Hepatocyte (in vitro differentiated cells): ENCODE results near the gene PDGFA. TPM values are rescaled to one million over a fixed set of nuclear protein-coding genes. Genes with fewer than 3 reads are reported as not detected.

Experiments
- DNase-seq: peaks from one replicate; pipeline ENCODE4 v3.0.0-alpha.2; 2016; ENCODE audit warnings: low spot score
- H2AFZ ChIP-seq: fragments of 200-600 bp; sonication (generic); 2 replicates; pipeline ENCODE4 v1.6.0; 2016; ENCODE audit warnings: antibody characterized with exemption, mild to moderate bottlenecking
- H3K27ac ChIP-seq: fragments of 200-600 bp; sonication (generic); 2 replicates; pipeline ENCODE4 v1.5.1; 2016; ENCODE audit warnings: mild to moderate bottlenecking
- H3K27me3 ChIP-seq: fragments of 200-600 bp; sonication (generic); 2 replicates; pipeline ENCODE4 v1.6.1; 2016
- H3K36me3 ChIP-seq: fragments of 200-600 bp; sonication (generic); replicated peaks from 2 replicates; pipeline ENCODE4 v1.5.1; 2016; ENCODE audit warnings: low read depth; ENCODE audit not compliant: insufficient read depth
- H3K4me1 ChIP-seq: fragments of 200-600 bp; sonication (generic); 2 replicates; pipeline ENCODE4 v1.5.1; 2016; ENCODE audit warnings: mild to moderate bottlenecking, moderate library complexity; ENCODE audit not compliant: insufficient read depth
- H3K4me2 ChIP-seq: fragments of 200-600 bp; sonication (generic); 2 replicates; pipeline ENCODE4 v1.6.0; 2016
- H3K4me3 ChIP-seq: fragments of 200-600 bp; sonication (generic); 2 replicates; pipeline ENCODE4 v1.5.1; 2016; ENCODE audit warnings: mild to moderate bottlenecking
- H3K79me2 ChIP-seq: fragments of 200-600 bp; sonication (generic); 2 replicates; pipeline ENCODE4 v1.6.0; 2017; ENCODE audit warnings: mild to moderate bottlenecking
- H3K9me2 ChIP-seq: fragments of 200-600 bp; sonication (generic); replicated peaks from 2 replicates; pipeline ENCODE4 v1.6.0; 2017; ENCODE audit warnings: mild to moderate bottlenecking; ENCODE audit not compliant: insufficient read depth
- H3K9me3 ChIP-seq: fragments of 200-600 bp; sonication (generic); 2 replicates; pipeline ENCODE4 v1.5.1; 2016; ENCODE audit warnings: low read depth, mild to moderate bottlenecking
- H4K20me1 ChIP-seq: fragments of 200-600 bp; sonication (generic); 2 replicates; pipeline ENCODE4 v1.6.0; 2016; ENCODE audit warnings: mild to moderate bottlenecking; ENCODE audit not compliant: insufficient read depth, poor library complexity, severe bottlenecking
- EZH2 ChIP-seq: fragments of 200-600 bp; sonication (generic); IDR thresholded peaks from 2 replicates; pipeline ENCODE4 v1.6.1; 2016; ENCODE audit warnings: antibody characterized with exemption, mild to moderate bottlenecking, borderline replicate concordance
- EZH2phosphoT487 ChIP-seq: fragments of 200-600 bp; sonication (generic); IDR thresholded peaks from one replicate; pipeline ENCODE4 v1.6.1; 2018; ENCODE audit warnings: antibody characterized with exemption, mild to moderate bottlenecking, low read depth, moderate library complexity; ENCODE audit not compliant: unreplicated experiment, severe bottlenecking
- WGBS: methylation state at CpG from one replicate; pipeline ENCODE4 v1.1.6; 2016; ENCODE audit warnings: low lambda C conversion rate; ENCODE audit errors: missing lambda C conversion rate; 5-methylcytosine and 5-hydroxymethylcytosine counted together
- polyA plus RNA-seq: library from polyadenylated mRNA; unstranded; fragments of >200 nt; fragmentation: Nextera tagmentation; extraction: Ambion mirVana; gene quantifications from 2 replicates; pipeline ENCODE4 v1.2.1, GENCODE V29; 2016
- total RNA-seq: library from RNA; depleted of rRNA; stranded (reverse); fragments of >200 nt; gene quantifications from 2 replicates; pipeline ENCODE4 v1.2.3, GENCODE V29; 2014
- TF ChIP-seq, protein P1 (sequence below): fragments of 200-600 bp; sonication (generic); IDR thresholded peaks from 2 replicates; pipeline ENCODE4 v1.5.1; 2016; ENCODE audit warnings: antibody characterized with exemption, mild to moderate bottlenecking; ENCODE audit not compliant: poor library complexity

The PDGFA gene
- total and polyA plus RNA-seq, 2 experiments from 2014 or later = 30.7 to 63.1 TPM

DNA sequence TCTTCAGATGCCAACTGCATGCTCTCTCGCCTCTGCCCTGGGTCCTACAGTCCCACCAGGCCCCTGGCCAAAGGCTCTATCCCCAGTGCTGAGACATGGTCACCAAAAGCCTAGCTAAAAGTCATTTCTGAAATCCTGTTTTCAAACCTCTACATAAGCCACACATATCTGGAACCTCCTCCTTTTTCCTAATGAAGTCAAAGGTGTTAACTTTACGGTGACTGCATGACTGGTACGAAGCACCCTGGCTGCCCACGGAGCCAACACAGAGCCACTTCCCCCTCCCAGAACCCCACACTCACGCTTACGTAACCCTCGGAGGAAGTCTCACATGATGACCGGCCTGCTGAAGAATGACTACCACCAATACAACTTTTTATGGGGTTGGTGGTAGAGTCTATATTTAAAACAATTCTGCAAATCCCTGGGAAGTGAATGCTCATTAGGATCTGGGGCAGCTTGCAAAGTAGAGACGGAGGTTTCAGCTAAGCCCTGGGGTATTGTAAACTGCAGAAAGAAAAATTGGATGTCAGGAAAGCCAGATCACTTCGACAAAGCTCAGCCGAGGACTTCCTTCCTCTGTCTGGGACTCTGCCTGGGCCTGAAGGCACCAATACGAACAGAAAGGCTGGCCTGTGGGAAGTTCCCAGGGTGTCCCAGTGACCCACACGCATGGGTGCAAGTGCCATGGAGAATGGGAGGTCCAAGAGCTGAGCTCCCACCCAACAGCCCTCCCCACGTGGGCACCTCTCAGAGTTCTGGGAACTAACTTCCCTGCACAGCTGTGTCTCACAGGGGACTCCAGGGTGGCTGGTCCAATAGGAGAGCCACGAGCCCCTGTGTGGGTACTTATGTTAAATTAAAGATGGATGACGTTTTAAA lies 50.7 kb downstream of the PDGFA start:
- H3K27ac ChIP-seq = no peak overlapping the region
- no peak overlapping the region for H2AFZ ChIP-seq
- H3K79me2 ChIP-seq = no peaks in the 10 kb centered on the region
- TF ChIP-seq EZH2 (no peak), EZH2phosphoT487 (no peak)
- TF ChIP-seq, protein P1, sequence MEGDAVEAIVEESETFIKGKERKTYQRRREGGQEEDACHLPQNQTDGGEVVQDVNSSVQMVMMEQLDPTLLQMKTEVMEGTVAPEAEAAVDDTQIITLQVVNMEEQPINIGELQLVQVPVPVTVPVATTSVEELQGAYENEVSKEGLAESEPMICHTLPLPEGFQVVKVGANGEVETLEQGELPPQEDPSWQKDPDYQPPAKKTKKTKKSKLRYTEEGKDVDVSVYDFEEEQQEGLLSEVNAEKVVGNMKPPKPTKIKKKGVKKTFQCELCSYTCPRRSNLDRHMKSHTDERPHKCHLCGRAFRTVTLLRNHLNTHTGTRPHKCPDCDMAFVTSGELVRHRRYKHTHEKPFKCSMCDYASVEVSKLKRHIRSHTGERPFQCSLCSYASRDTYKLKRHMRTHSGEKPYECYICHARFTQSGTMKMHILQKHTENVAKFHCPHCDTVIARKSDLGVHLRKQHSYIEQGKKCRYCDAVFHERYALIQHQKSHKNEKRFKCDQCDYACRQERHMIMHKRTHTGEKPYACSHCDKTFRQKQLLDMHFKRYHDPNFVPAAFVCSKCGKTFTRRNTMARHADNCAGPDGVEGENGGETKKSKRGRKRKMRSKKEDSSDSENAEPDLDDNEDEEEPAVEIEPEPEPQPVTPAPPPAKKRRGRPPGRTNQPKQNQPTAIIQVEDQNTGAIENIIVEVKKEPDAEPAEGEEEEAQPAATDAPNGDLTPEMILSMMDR = no peak
- H3K36me3 ChIP-seq = no peaks in the 10 kb centered on the region
- no peaks in the 10 kb centered on the region for H3K9me2 ChIP-seq
- peaks cover 27% of the 10 kb centered on the region for H3K4me1 ChIP-seq
- WGBS = 69% methylated on average over 16 of the region's 16 CpGs
- H3K4me3 ChIP-seq = no peak overlapping the region
- DNase-seq = no peak
- H3K27me3 ChIP-seq = no peaks in the 10 kb centered on the region
- no peak overlapping the region for H3K4me2 ChIP-seq
- H3K9me3 ChIP-seq = no peaks in the 10 kb centered on the region
- no peaks in the 10 kb centered on the region for H4K20me1 ChIP-seq

GRCh38 chr7:467856-468545 lies 51.6 kb downstream of the PDGFA start:
- WGBS = 100% methylated on average over 5 of the region's 5 CpGs
- no peaks in the 10 kb centered on the region for H3K36me3 ChIP-seq
- H2AFZ ChIP-seq = no peak overlapping the region
- TF ChIP-seq, protein P1 = no peak
- TF ChIP-seq EZH2phosphoT487 = no peak
- no peak for TF ChIP-seq EZH2
- no peak overlapping the region for H3K27ac ChIP-seq
- H3K27me3 ChIP-seq = no peaks in the 10 kb centered on the region
- no peaks in the 10 kb centered on the region for H3K9me2 ChIP-seq
- H4K20me1 ChIP-seq = no peaks in the 10 kb centered on the region
- no peak overlapping the region for H3K4me2 ChIP-seq
- no peaks in the 10 kb centered on the region for H3K9me3 ChIP-seq
- no peaks in the 10 kb centered on the region for H3K79me2 ChIP-seq
- peaks cover 27% of the 10 kb centered on the region for H3K4me1 ChIP-seq
- no peak for DNase-seq
- H3K4me3 ChIP-seq = no peak overlapping the region

GRCh38 chr7:467393-467828 lies 52.2 kb downstream of the PDGFA start:
- H3K4me3 ChIP-seq = no peak overlapping the region
- no peak overlapping the region for H2AFZ ChIP-seq
- no peaks in the 10 kb centered on the region for H3K79me2 ChIP-seq
- no peaks in the 10 kb centered on the region for H3K9me2 ChIP-seq
- TF ChIP-seq EZH2phosphoT487 (no peak), EZH2 (no peak)
- TF ChIP-seq, protein P1 = no peak
- no peak for DNase-seq
- H3K4me1 ChIP-seq = peaks cover 26% of the 10 kb centered on the region
- no peak overlapping the region for H3K27ac ChIP-seq
- H4K20me1 ChIP-seq = no peaks in the 10 kb centered on the region
- no peaks in the 10 kb centered on the region for H3K9me3 ChIP-seq
- no peaks in the 10 kb centered on the region for H3K27me3 ChIP-seq
- no peak overlapping the region for H3K4me2 ChIP-seq
- no peaks in the 10 kb centered on the region for H3K36me3 ChIP-seq
- WGBS = 100% methylated on average over 3 of the region's 3 CpGs
